GM23338 (cell line): ENCODE measurements around the gene RAB43. TPM values are rescaled to one million over a fixed set of nuclear protein-coding genes. Genes with fewer than 3 reads are reported as not detected.
"Not testable (repeated sequence)": the region's sequence is repeated elsewhere in the genome, so short reads cannot be mapped to it uniquely, and the experiment has no call there.

Experiments used
- ATAC-seq: fragments of 200-7000 bp; cut with Tn5 transposase; 3 replicates; pipeline ENCODE4 v1.9.1; 2020
- DNase-seq: peaks from one replicate; pipeline ENCODE4 v3.0.0-alpha.2; 2015; ENCODE audit warnings: low spot score
- H2AFZ ChIP-seq: fragments of 200-600 bp; sonication (generic); 2 replicates; pipeline ENCODE4 v1.8.0; 2016; ENCODE audit warnings: antibody characterized with exemption, mild to moderate bottlenecking, moderate library complexity
- H3F3A ChIP-seq: fragments of 200-600 bp; sonication (generic); replicated peaks from 2 replicates; pipeline ENCODE4 v1.8.0; 2017; ENCODE audit warnings: antibody characterized with exemption, mixed run types, low read depth
- H3K27ac ChIP-seq: fragments of 200-600 bp; sonication (generic); 2 replicates; pipeline ENCODE4 v1.6.1; 2016; ENCODE audit warnings: low read depth
- H3K27me3 ChIP-seq: fragments of 200-600 bp; sonication (generic); 2 replicates; pipeline ENCODE4 v1.8.0; 2016; ENCODE audit warnings: mild to moderate bottlenecking, mixed run types, moderate library complexity; ENCODE audit not compliant: insufficient read depth
- H3K36me3 ChIP-seq: fragments of 200-600 bp; sonication (generic); 2 replicates; pipeline ENCODE4 v1.8.0; 2016; ENCODE audit warnings: mild to moderate bottlenecking; ENCODE audit not compliant: insufficient read depth
- H3K4me1 ChIP-seq: fragments of 200-600 bp; sonication (generic); 2 replicates; pipeline ENCODE4 v1.8.0; 2016; ENCODE audit warnings: mild to moderate bottlenecking, moderate library complexity; ENCODE audit not compliant: insufficient read depth
- H3K4me2 ChIP-seq: fragments of 200-600 bp; sonication (generic); 2 replicates; pipeline ENCODE4 v1.7.1; 2017; ENCODE audit warnings: mixed run types
- H3K4me3 ChIP-seq: fragments of 200-600 bp; sonication (generic); 2 replicates; pipeline ENCODE4 v1.6.1; 2016; ENCODE audit warnings: mixed run types
- H3K79me2 ChIP-seq: fragments of 200-600 bp; sonication (generic); replicated peaks from 2 replicates; pipeline ENCODE4 v1.8.0; 2017; ENCODE audit warnings: mild to moderate bottlenecking; ENCODE audit not compliant: insufficient read depth
- H3K9me2 ChIP-seq: fragments of 200-600 bp; sonication (generic); 2 replicates; pipeline ENCODE4 v1.8.0; 2017; ENCODE audit not compliant: insufficient read depth
- H4K20me1 ChIP-seq: fragments of 200-600 bp; sonication (generic); replicated peaks from 2 replicates; pipeline ENCODE4 v1.8.0; 2017; ENCODE audit warnings: mild to moderate bottlenecking; ENCODE audit not compliant: insufficient read depth
- H3K27ac Mint-ChIP-seq: 2 replicates; pipeline ENCODE4 v1.8.0; 2020; ENCODE audit warnings: inconsistent platforms, mild to moderate bottlenecking, moderate library complexity, mixed read lengths
- H3K27me3 Mint-ChIP-seq: 3 replicates; pipeline ENCODE4 v1.8.0; 2022; ENCODE audit warnings: low read depth, mild to moderate bottlenecking, moderate library complexity, mixed read lengths, inconsistent platforms; ENCODE audit not compliant: insufficient read depth, poor library complexity
- H3K36me3 Mint-ChIP-seq: 3 replicates; pipeline ENCODE4 v1.8.0; 2021; ENCODE audit warnings: low read depth, mild to moderate bottlenecking, inconsistent platforms, moderate library complexity, mixed read lengths
- H3K4me1 Mint-ChIP-seq: 3 replicates; pipeline ENCODE4 v1.8.0; 2020; ENCODE audit warnings: mild to moderate bottlenecking, inconsistent platforms, mixed read lengths
- H3K4me3 Mint-ChIP-seq: 3 replicates; pipeline ENCODE4 v1.8.0; 2021; ENCODE audit warnings: moderate library complexity, mild to moderate bottlenecking, inconsistent platforms, mixed read lengths
- H3K9me3 Mint-ChIP-seq: 3 replicates; pipeline ENCODE4 v1.8.0; 2020; ENCODE audit warnings: moderate library complexity, mild to moderate bottlenecking, inconsistent platforms, mixed read lengths
- CTCF ChIP-seq, 2 experiments: fragments of 200-600 bp in 1 of 2; sonication (generic) in 1 of 2; conservative IDR thresholded peaks; 2 replicates each; pipeline versions ENCODE4 v1.5.1 to v1.6.1; 2016 to 2017; ENCODE audit warnings: antibody characterized with exemption in 2 of 2, low read depth in 2 of 2, mild to moderate bottlenecking in 2 of 2, moderate library complexity in 1 of 2
- ETS1 ChIP-seq: IDR thresholded peaks from 2 replicates; pipeline ENCODE4 v1.6.1; 2016; ENCODE audit warnings: antibody characterized with exemption
- ZNF331 ChIP-seq: fragments of 250-450 bp; sonication (Bioruptor Pico); IDR thresholded peaks from 2 replicates; pipeline ENCODE4 v1.5.0; 2020; ENCODE audit warnings: low read depth, mild to moderate bottlenecking, moderate library complexity
- polyA plus RNA-seq: library from polyadenylated mRNA; unstranded; fragments of >200 nt; fragmentation: Nextera tagmentation; extraction: Ambion mirVana; gene quantifications from 2 replicates; pipeline ENCODE4 v1.2.1, GENCODE V29; 2016
- total RNA-seq: library from RNA; depleted of rRNA; stranded (reverse); fragments of >200 nt; shearing (Covaris generic); gene quantifications from 2 replicates; pipeline ENCODE4 v1.2.3, GENCODE V29; 2014
- TF ChIP-seq, protein P1 (sequence below): IDR thresholded peaks from one replicate; pipeline ENCODE4 v1.6.1; 2018; ENCODE audit warnings: antibody characterized with exemption; ENCODE audit not compliant: unreplicated experiment

The RAB43 gene
- total and polyA plus RNA-seq, 2 experiments from 2014 or later = 5.7 to 37.0 TPM

DNA sequence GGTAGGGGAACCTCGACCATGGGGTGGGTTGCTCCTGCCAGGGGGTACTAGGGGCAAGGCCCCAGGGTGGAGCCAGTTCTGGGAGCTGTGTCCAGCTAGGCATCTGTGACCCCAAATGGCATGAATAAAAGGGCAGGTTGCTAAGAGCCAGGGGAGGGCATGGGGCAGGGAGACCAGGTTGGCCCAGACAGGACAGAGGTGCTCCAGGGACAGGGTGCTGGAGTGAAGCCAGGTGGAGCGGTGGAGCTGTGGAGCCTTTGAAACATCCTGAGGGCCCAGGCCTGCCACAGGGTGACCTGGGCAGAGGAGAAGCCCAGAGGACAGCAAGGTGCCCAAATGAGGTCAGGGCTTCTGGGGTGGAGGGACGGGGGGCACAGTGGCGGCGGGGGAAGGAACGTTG is 33.3 kb downstream of the RAB43 start:
- H4K20me1 ChIP-seq, H3F3A ChIP-seq, H3K79me2 ChIP-seq, H3K36me3 ChIP-seq, H3K36me3 Mint-ChIP-seq, H3K9me2 ChIP-seq, H3K9me3 Mint-ChIP-seq, H3K27me3 Mint-ChIP-seq, DNase-seq, H3K27ac Mint-ChIP-seq, H3K4me1 Mint-ChIP-seq, H2AFZ ChIP-seq, H3K4me1 ChIP-seq, H3K27ac ChIP-seq, H3K27me3 ChIP-seq, H3K4me3 ChIP-seq, H3K4me2 ChIP-seq, H3K4me3 Mint-ChIP-seq: not testable (repeated sequence)
- peak; percentile 20 for ATAC-seq

DNA sequence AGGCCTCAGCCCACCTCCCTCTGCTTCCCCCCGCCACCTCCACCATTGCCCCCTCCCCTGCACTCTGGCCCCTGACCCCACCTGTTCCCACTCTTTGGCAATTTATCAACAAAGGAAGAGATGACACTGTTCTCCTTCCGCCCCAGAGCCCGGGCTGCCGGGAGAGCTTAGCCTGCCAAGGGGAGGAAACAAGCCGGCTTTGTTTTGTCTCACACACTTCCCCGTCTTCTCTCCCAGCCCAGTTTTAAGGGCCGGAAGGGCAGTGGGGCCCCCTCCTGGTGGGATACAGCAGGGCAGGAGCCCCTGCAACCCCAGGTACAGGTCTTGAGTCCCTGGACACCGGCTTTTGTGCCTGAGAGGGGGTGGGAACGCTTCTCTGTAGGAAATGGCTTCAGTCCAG is 33.7 kb downstream of the RAB43 start:
- H3K27ac Mint-ChIP-seq, H3K4me2 ChIP-seq, H3K27me3 ChIP-seq, H2AFZ ChIP-seq, H3K36me3 Mint-ChIP-seq, H3K27ac ChIP-seq, H3K79me2 ChIP-seq, H3K4me1 Mint-ChIP-seq, H3K27me3 Mint-ChIP-seq, H3K4me3 Mint-ChIP-seq, H3F3A ChIP-seq, H3K4me1 ChIP-seq, H3K9me2 ChIP-seq, H3K9me3 Mint-ChIP-seq, H3K36me3 ChIP-seq, H3K4me3 ChIP-seq, H4K20me1 ChIP-seq: not testable (repeated sequence)
- ATAC-seq = peak; percentile 96
- peak; percentile 45 for DNase-seq

DNA sequence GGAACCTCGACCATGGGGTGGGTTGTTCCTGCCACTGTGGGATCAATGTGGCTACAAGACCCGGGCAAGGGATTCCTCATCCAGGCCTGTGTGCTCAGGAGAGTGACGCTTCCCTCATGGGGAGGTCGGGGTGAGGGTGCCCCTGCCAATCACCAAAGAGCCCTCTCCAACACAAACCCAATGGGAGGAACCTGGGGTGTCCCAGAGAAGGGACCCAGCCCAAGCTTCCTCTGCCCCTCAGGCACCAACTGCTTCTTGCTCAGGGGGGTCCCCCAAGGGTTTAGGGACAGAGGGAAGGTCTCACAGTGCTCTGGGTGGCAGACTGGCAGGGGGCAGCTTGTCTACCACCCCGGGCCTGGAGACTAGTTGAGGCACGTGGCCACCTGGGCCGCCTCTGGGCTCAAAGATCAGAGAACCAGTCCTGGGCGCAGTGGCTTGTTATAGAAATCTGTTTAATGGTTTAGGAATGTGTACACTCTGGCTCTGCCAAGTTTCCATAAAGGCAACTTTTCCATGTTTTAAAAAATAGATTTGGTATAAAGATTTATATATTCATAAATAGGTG is 34.4 kb downstream of the RAB43 start:
- Histone ChIP-seq H3K79me2 (no peaks in the 10 kb centered on the region), H4K20me1 (no peaks in the 10 kb centered on the region), H3K4me1 (no peaks in the 10 kb centered on the region), H3K4me2 (no peak overlapping the region), H3K4me3 (no peak overlapping the region), H3K9me2 (no peaks in the 10 kb centered on the region), H3K27ac (no peak overlapping the region), H3F3A (no peaks in the 10 kb centered on the region), H2AFZ (no peak overlapping the region), H3K27me3 (no peaks in the 10 kb centered on the region), H3K36me3 (peaks cover 3% of the 10 kb centered on the region; the same call in 1 of the 2 replicates)
- peaks cover 2% of the 10 kb centered on the region; the same call in 1 of the 3 replicates for H3K36me3 Mint-ChIP-seq
- H3K27ac Mint-ChIP-seq = no peak overlapping the region
- no peak overlapping the region for H3K4me3 Mint-ChIP-seq
- no peaks in the 10 kb centered on the region for H3K9me3 Mint-ChIP-seq
- peaks cover 4% of the 10 kb centered on the region for H3K27me3 Mint-ChIP-seq
- DNase-seq = no peak
- no peak for ATAC-seq
- no peak for TF ChIP-seq ZNF331 (CRISPR knock-in tag)
- no peak for TF ChIP-seq ETS1
- TF ChIP-seq CTCF (conservative IDR thresholded peaks at IDR 0.05; ENCODE audit: low read depth in 2 of 2) = no peak
- TF ChIP-seq, protein P1, sequence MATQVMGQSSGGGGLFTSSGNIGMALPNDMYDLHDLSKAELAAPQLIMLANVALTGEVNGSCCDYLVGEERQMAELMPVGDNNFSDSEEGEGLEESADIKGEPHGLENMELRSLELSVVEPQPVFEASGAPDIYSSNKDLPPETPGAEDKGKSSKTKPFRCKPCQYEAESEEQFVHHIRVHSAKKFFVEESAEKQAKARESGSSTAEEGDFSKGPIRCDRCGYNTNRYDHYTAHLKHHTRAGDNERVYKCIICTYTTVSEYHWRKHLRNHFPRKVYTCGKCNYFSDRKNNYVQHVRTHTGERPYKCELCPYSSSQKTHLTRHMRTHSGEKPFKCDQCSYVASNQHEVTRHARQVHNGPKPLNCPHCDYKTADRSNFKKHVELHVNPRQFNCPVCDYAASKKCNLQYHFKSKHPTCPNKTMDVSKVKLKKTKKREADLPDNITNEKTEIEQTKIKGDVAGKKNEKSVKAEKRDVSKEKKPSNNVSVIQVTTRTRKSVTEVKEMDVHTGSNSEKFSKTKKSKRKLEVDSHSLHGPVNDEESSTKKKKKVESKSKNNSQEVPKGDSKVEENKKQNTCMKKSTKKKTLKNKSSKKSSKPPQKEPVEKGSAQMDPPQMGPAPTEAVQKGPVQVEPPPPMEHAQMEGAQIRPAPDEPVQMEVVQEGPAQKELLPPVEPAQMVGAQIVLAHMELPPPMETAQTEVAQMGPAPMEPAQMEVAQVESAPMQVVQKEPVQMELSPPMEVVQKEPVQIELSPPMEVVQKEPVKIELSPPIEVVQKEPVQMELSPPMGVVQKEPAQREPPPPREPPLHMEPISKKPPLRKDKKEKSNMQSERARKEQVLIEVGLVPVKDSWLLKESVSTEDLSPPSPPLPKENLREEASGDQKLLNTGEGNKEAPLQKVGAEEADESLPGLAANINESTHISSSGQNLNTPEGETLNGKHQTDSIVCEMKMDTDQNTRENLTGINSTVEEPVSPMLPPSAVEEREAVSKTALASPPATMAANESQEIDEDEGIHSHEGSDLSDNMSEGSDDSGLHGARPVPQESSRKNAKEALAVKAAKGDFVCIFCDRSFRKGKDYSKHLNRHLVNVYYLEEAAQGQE = no peak
- no peaks in the 10 kb centered on the region for H3K4me1 Mint-ChIP-seq
